GM12873 (cell line): ENCODE results near the gene RALGAPA2.

ENCODE experiments used
- CTCF ChIP-seq: IDR thresholded peaks from 2 replicates; pipeline ENCODE4 v1.5.1; 2012; ENCODE audit warnings: low read depth, mild to moderate bottlenecking, moderate library complexity, low read length, control low read depth; ENCODE audit not compliant: insufficient read depth; ENCODE audit errors: missing control alignments

The RALGAPA2 gene

GRCh38 chr20:20603339-20603990 is 109.0 kb downstream of the RALGAPA2 start:
- TF ChIP-seq CTCF, result no peak

DNA sequence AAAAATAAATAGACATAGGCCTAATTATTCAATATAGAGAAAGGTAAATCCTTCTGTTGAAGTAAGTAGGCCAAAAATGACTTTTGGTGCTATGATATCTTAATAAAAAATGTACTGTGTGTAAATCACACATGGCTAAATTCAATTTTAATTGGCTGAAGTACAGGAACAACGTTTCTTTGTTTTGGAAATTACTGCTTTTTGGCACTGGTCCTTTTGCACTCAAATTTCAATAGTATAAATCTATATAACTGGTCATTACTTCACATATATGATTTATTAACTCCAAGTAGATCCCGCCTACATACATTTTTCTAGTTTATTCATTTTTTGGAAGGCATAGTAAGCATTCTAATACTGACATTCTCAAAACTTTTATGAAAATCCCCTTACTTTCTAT is 114.5 kb downstream of the RALGAPA2 start:
- no peak for TF ChIP-seq CTCF

DNA sequence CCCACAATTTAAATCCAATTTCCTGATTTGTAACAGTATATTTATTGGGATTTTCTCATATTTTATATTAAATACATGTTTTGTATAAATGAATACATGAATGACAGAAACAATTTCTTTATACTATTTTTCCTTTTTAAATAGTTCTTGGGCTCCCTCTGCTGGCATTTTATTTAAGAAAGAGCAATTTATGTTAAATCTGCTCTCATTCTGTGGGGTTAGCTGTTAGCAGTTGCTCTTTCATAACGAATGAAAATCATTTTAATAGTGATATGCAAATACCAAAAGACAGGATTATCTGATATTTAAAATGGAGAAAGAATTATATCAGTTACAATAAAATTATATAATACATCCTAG is 118.3 kb downstream of the RALGAPA2 start:
- TF ChIP-seq CTCF, result no peak

- TF ChIP-seq CTCF, result peak; percentile 70
Measured at GRCh38 chr20:20593447-20594170, 118.8 kb downstream of the RALGAPA2 start.

GRCh38 chr20:20585146-20585545 is 127.3 kb downstream of the RALGAPA2 start:
- TF ChIP-seq CTCF, result no peak

DNA sequence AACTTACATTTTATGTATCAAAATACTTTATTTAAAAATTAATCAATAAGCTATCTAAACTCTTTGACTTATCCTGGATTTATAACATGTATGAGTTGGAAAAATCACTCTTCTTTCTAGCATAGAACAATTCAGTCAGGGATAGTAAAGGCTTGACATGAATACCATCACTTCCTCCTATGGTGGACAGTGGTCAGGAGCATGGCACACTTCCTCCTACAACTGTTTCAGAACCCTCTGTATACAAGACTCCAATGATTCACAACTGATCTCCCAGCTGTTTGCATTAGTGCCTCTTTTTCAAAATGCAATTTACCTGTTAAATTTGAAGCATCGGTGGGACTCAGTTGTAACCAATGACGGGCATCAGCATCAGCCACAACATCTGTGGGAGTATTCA is 129.7 kb downstream of the RALGAPA2 start:
- TF ChIP-seq CTCF, result no peak

DNA sequence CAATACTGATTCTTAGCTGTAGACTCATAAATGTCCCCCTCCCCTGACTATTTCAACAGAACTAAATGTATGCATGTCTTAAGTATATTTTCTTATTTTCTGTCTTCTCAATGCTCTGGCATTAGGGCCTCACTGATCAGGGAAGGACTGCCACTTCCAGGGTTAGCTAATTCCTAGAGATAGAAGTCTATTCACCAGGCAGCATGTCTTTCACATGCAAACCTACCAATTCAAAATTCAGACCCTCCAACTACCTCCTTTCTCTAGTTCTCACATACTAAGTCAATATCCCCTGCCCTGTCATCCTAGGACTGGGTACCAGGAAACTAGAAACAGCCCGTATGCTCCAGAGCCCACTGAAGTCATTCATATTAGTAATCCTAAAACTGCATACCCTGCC is 132.3 kb downstream of the RALGAPA2 start:
- TF ChIP-seq CTCF, result no peak
